Measurements from ENCODE around the gene AKIRIN2. TPM values are rescaled to one million over a fixed set of nuclear protein-coding genes. Genes with fewer than 3 reads are reported as not detected.
"Not testable (repeated sequence)": the region's sequence is repeated elsewhere in the genome, so short reads cannot be mapped to it uniquely, and the experiment has no call there.

The AKIRIN2 gene
- total RNA-seq, 1 donor from 2014 or later = 55.7 TPM

DNA sequence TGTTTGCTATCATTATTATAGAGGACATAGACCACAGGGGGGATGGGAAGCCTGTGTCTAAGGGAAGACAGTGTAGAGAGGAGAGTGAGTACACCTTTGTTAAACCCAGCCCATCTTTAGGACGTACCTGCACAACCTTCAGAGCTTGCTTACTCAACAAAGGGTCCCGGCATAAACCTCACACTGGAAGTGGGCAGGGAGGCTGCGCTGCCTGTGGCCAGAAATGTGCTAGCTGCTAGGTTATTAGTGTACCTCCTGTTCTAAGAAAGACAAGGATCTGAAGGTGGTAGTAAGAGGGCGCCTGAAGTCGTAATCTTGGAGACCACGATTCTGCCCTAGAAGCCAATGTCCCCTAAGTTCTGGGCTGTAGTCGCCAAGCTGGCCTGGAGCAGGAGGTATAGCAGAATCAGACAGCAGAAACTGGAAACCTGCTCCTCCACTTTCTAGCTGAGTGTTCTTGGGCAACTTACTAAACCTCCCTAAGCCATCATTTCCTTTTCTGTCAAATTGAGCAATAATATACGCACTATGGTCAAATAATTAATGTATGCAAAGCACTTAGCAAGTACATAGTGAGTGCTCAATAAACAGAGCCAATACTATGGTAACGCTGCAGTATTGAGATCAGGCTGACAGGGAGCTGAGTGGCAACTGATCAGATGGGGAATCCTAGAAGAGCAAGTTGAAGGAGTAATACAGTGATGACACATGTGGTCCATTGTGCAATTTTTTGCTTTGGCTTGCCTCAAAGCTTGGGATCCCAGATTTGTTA is 16.8 kb upstream of the AKIRIN2 start:
- no peak for DNase-seq (ENCODE audit: low spot score)

DNA sequence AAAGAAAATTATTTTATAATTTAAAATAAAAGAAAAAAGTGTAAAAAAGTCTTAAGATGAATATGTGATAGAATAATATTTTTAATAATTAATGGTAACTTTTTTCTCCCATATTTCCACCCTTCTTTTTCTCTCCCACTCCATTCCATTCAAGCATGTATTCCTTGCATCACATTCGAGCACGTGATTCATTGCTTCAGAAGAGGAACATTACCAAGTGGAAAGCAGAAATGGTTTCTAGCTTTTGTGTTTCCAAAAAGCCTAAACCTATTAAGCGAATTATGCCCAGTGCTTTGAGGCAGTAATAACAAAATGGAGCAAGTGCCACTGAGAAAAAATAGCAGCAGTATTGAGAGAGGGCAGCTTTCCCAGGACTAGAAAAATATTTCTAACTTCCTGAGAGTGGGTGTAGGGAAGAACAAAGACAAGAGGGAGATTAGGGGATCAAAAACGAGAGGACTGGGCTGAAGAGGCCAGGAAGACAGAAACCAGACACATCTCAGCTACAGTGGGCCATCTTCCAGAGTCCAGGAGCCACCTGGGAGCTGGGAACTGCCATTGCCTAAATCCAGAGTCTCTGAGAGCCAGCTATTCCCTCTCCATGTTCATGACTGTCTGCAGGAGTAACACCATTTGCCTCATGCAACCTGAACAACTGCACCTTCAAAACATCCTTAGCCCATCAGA is 15.0 kb upstream of the AKIRIN2 start:
- DNase-seq (ENCODE audit: low spot score) = no peak

DNA sequence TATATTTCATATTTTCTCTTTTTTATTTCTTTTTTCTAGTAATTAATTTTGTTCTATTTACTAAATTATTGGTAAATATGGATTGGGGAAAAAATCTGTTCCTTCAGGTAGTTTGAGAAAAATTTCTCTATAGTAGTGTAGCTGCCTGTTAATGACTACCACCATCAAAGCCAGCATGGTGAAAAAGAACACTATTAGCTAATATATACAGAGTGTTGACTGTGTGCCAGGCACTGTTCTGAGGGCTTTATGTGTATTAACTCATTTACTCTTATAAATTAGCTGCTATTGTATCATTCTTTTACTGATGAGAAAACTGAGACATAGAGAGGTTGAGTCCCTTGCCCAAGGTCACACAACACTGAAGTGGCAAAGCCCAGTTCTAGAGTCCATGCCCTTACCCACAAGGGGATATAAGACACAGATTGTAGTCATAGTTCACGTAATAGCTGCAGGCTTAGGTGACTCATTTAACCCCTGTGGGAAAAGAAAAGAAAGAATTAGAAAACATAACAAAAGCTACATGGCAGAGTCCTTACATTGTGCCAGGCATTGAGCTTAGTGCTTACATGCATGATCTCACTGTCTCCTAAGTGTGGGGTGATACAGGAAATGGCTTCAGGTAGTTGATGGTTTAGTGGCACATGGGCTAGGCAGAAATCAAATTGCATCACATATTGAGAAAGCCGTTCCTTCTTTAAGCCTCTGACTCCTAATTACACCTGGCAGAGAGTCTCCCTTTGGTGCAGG is 12.2 kb upstream of the AKIRIN2 start:
- DNase-seq (ENCODE audit: low spot score) = no peak

DNA sequence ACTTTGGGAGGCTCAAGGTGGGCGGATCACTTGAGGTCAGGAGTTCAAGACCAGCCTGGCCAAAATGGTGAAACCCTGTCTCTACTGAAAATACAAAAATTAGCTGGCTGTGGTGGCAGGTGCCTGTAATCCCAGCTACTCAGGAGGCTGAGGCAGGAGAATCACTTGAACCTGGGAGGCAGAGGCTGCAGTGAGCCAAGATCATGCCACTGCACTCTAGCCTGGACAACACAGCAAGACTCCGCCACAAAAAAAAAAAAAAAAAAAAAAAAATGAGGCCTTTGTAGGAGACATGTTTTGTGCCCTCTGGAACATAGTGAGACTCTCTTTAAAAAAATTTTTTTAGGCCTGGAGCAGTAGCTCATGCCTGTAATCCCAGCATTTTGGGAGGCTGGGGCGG is 10.7 kb upstream of the AKIRIN2 start:
- not testable (repeated sequence) for DNase-seq (ENCODE audit: low spot score)

DNA sequence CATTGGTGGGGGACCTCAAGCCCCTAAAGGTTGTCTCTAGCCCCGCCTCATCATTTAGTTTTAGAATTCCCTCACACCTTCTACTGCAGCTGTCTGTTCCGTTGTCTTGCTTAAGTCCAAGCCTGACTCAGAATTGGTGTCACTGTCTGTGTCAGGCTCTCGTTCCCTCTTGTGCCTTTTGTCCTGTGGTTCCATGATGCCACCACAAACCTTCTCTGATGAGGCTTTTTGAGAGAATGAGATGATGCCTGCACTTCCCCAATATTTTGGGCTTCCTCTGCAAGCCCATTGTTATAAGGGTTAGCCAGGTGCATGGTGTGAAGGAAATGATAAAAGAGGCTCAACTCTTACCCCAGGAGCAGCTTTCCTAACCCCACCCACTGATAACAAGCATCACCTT is 8.1 kb upstream of the AKIRIN2 start:
- DNase-seq (ENCODE audit: low spot score) = no peak

DNA sequence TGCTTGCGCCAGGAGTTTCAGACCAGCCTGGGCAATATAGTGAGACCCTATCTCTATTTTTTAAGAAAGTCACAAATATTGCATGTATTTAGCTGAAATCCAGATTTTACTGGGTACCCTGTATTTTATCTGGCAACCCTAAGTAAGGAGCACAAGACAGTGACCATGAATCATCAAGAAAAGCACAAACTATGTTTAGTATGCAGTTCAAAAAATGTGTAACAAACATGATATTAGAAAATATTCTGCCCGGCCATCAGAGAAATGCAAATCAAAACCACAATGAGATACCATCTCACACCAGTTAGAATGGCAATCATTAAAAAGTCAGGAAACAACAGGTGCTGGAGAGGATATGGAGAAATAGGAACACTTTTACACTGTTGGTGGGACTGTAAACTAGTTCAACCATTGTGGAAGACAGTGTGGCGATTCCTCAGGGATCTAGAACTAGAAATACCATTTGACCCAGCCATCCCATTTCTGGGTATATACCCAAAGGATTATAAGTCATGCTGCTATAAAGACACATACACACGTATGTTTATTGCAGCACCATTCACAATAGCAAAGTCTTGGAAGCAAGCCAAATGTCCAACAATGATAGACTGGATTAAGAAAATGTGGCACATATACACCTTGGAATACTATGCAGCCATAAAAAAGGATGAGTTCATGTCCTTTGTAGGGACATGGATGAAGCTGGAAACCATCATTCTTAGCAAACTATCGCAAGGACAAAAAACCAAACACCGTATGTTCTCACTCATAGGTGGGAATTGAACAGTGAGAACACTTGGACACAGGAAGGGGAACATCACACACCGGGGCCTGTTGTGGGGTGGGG is 6.8 kb upstream of the AKIRIN2 start:
- not testable (repeated sequence) for DNase-seq (ENCODE audit: low spot score)

DNA sequence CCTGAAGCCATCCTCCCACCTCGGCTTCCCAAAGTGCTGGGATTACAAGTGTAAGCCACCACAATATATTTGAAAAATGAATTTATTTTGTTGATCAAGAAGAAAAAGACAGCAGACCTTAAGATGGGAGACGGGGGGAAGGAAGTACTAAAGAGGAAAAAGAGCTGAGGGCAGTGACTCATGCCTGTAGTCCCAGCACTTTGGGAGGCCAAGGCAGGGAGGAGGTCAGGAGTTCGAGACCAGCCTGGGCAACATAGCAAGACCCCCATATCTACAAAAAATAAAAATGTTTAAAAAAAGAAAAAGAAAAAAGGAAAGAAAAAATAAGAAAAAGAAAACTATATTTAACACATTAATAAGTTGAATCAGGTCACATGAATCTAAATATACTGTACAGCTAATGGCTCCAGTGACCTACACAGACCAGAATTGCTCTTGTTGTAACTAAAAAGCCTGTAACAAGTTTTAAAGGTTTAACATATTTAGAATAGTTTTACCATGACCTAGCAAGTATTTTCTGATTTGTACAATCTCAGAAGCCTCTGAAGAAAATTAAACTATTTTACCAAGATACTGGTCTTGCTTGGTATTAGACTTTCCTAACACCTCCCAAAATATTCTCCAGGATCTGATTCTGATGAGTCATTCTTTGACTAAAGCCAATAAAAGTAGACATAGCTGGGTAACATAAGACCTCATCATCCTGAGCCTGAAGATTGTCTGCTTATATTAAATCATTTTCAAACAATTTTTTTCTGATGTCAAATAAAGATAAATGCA is 4.3 kb upstream of the AKIRIN2 start:
- no peak for DNase-seq (ENCODE audit: low spot score)

DNA sequence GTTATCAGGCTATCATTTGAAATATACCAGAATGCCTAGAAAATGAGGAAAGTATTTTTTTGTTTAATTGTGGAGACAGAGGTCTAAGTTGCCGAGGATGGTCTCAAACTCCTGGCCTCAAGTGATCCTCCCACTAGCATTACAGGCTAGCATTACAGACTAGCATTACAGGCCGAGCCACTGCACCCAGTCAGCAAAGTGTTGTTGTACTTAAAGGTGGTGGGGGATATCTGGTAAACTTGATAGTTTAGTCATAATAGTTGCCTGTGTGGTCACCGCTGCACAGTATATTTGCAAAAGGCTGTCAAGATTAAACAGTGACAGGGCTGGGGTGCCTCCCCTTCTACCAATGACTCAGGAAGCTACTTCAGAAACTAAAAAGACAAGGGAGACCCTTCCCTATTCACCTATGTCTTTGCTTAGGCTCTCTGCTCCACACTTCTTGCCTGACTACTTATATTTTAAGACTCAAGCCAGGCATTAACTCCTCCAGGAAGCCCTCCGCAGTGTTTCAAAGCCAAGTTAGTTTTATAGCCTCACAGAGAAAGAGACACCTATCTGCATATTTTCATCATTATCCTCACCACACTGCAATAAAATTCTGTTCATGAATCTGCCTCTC is 3.1 kb upstream of the AKIRIN2 start:
- DNase-seq (ENCODE audit: low spot score) = no peak

DNA sequence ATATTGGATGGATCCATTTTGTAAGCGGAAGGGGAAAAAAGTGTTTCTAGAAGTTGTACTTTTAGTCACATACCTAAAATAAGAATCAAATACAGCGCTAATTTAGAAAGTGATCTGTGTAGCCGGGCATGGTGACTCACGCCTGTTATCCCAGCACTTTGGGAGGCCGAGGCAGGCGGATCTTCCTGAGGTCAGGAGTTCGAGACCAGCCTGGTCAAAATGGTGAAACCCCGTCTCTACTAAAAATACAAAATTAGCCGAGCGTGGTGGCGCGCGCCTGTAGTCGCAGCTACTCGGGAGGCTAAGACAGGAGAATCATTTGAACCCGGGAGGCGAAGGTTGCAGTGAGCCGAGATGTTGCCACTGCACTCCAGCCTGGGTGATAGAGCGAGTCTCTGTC is 1.0 kb upstream of the AKIRIN2 start:
- not testable (repeated sequence) for DNase-seq (ENCODE audit: low spot score)

DNA sequence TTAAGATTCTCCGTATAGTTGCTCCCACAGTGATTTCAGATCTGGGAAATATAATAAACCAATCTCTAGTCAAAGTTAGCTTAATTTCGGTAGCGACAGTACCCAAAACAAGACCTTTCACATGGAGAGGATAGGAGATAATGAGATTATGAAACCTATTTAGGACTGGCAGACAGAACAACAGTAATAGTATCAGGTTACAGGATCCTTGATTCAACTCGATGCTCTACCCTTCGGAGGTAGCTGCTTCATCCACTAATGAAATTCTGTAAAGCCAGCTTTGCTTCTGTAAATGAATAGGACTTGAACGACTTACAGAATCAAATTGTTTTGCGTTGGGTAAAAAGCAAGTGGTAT is 534 bp upstream of the AKIRIN2 start:
- DNase-seq (ENCODE audit: low spot score) = no peak

DNA sequence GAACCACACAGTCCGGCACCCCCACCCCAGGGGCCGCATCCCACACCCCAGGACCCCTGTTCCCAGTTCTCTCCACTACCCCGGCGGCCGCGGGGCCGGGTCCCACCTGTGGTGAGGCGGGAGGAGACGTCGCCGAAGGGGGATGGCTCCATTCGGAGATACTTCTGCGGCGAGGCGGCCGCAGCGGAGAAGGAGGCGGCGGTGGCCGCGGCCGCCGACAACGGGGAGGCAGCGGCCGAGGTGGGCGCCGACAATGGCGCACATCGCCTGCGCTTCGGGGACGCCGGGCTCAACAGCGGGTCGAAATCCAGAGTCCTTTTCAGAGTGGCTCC is 723 bp downstream of the AKIRIN2 start:
- DNase-seq (ENCODE audit: low spot score) = no peak

DNA sequence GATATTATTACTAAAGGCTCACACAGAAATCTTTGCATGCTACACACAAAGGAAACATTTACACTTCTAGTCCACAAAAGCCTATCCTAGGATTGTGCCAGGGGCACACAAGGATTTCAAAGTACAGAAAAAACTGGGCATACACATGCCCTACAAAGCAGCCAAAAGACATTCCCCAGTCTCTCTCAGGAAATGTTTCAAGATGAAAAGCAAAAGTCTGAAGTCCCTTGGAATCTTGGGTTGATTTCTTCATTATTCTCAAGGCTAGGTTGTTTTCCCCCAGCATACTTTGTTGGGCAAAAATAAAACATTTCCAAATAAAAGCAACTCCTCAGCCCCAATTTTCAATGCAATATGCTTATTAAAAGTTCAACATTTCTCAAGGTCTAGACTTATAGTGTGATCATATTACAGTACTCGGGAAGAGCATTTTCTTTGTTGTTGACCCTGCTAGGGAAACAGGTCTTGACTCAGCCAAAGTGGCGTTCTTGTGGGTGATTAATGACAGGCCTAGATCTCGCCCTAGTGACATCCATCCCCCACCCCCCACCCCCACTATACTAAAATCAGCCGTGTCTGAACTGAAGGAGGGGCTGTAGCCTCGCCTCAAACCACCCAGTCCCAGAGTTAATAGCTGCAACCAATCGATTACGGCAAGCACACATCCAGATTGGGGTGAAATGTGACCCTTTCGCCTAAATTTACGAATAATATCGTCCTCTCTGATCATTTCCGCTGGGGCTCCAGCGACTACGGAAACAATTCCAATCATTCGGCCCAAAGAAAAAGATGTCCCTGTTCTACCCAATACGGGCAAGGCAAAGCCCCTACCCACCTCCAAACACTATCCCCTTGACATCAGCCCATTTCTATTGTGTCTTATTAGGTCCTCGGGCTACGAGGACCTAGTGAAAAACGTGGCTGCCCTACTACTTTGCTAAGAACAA is 1.4 kb downstream of the AKIRIN2 start:
- no peak for DNase-seq (ENCODE audit: low spot score)

DNA sequence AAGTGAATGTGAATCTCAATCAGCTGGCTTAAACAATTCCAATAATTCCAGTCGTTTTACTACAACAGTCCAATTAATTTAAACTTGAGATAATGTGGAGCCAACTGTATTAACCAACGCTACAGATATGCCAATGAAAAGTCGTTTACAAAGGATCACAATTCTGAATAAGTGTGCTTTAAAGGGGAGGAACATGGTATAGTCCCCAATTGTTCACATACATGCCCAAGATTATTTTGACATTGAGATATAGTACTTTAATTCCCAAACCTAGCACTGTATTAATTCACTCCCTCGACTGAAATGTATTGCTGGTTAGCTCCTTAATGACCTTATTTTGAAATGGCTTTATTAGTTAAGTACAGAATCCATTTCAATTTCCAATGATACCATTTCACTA is 2.5 kb downstream of the AKIRIN2 start:
- no peak for DNase-seq (ENCODE audit: low spot score)

DNA sequence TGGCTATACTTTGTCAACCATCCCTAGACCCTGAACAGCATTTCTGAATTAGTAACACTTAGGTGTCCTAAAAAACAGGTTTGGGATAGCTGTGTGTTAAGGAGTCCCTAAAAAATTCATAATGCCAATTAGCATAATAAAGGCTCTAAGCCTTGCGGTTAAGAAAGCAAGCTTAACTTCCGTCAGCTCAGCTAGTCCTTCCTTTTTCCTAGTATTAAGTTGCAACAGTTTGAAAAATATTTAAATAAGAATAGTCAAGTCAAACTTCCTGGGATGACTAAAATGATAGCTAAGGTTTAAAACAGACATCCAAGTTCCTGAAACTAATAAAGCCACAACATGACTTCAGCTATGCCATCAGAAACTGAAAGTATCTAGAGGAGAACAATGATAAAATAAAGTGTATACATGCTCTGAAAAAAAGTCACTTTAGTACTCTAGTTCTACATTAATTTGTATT is 3.5 kb downstream of the AKIRIN2 start:
- no peak for DNase-seq (ENCODE audit: low spot score)

DNA sequence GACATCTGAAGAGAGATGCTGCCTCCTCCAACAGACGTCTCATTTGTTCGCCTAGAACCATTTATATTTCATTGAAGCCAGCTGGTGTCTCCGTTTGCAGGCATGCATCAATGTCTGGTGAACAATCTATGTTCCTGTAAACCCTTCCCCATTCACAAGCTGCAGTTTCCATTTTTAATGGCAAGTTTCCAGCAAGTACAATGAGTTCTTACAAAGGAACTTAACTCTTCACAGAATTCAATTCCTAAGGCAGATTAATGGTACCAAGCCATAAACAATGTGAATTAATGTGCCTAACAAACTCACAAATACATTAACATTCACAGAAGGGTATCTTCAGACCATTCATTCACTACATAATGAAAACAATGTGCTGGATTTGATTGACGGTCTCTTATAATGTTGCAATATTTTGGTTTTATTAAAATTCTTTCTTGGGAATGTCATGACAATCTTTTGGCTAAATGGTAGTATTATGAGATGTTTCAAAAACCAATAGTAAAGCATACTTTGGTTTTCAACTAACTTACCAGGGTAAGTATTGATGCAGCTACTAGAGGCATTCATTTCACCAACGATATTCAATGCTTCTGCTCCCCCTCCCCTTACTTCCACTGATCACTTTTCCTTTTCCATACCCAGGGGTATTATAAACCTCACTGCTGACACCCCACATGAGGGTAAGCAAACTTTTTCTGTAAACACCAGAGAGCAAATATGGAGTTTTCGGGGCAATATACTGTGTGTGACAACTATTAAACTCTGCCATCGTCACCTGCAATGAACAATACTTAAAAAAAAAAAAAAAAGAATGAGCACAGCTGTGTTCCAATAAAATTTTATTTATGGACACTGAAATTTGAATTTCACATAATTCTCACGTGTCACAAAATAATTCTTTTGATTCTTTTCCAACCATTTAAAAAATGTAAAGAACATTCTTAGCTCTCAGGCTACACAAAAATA is 4.2 kb downstream of the AKIRIN2 start:
- DNase-seq (ENCODE audit: low spot score) = no peak

DNA sequence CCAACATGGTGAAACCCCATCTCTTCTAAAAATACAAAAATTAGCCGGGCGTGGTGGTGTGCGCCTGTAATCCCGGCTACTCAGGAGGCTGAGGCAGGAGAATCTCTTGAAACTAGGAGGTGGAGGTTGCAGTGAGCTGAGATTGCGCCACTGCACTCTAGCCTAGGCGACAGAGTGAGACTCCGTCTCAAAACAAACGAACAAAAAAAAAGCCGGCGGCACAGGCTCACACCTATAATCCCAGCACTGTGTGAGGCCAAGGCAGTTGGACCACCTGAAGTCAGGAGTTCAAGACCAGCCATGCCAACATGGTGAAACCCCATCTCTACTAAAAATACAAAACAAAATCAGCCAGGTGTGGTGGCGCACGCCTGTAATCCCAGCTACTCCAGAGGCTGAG is 5.2 kb downstream of the AKIRIN2 start:
- DNase-seq (ENCODE audit: low spot score) = not testable (repeated sequence)

DNA sequence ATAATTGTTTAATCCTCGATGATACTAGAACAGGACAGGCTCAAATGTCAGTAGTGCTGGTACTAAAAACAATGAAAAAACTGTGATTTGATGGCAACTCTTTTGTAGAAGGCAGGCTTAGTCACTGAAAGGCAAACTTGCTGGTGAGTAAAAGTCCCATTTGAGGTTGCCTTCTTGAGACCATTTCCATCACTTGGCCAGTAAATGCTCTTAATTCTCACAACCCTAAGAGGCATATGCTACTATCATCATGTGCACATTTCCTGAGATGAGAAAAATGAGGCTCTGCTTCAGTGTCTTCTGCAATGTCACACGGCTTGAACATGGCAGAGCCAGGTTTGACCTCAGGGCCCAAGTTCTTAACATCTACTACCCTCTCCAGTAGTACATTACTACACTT is 9.9 kb downstream of the AKIRIN2 start:
- no peak for DNase-seq (ENCODE audit: low spot score)

DNA sequence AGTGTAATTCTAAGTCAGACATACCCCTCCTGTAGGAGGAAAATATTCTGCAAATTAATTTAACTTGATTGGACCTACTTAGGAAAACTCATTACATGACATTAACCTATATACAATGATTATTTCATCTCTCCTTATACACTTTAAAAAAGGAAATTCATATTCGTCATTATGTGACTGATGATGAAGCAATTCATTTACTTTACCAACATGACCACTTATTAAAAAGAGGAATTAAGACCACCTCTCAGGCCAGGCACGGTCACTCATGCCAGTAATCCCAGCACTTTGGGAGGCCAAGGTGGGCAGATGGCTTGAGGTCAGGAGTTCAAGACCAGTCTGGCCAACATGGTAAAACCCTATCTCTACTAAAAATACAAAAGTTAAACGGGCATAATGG is 11.6 kb downstream of the AKIRIN2 start:
- DNase-seq (ENCODE audit: low spot score) = no peak

All from mesenteric fat pad (tissue), 1 donor.